SH-SY5Y (cell line): ENCODE measurements around the gene OR10G3.

Experiments
- GATA2 ChIP-seq: IDR thresholded peaks from 2 replicates; pipeline ENCODE4 v1.6.1; 2011; ENCODE audit warnings: mild to moderate bottlenecking, low read depth, low read length
- GATA3 ChIP-seq: IDR thresholded peaks from 2 replicates; pipeline ENCODE4 v1.6.1; 2011; ENCODE audit warnings: low read depth, mild to moderate bottlenecking, low read length, moderate library complexity

DNA sequence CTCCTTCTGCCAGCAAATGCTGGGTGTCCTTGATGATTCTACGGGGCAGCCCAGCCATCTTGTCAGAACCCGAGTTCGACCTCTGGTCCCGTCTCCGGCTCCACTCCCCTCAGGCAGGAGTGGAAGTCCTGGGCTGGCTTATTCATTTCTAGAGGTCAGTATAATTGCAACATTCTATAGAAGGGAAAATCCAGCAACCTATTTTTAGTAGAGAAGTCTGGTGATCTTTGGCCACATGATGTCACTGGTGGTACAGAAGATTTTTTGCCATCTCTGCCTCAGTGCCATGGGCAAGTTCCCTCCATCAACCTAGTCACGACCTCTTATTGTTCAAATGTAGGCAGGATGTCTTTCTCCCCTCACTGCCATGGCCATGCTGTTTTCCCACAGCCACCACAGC, 32.4 kb upstream of the OR10G3 start:
- no peak for TF ChIP-seq GATA2
- TF ChIP-seq GATA3: no peak
